GM13976 (cell line): ENCODE results near the gene CDC42EP5.

Source experiments
- DNase-seq: peaks from one replicate; pipeline ENCODE4 v3.0.0; 2012; ENCODE audit warnings: low spot score
- CTCF ChIP-seq: IDR thresholded peaks from 2 replicates; pipeline ENCODE4 v1.5.1; 2012; ENCODE audit warnings: borderline replicate concordance, mild to moderate bottlenecking; ENCODE audit not compliant: insufficient read depth; ENCODE audit errors: extremely low read depth, missing control alignments, control extremely low read depth
- in situ Hi-C: fragments of 300-500 bp; cut with MboI; formaldehyde crosslinking; loops from one replicate; pipeline ENCODE4 v1.12.0; 2022; ENCODE audit warnings: low sequenced_read_pairs, mixed read lengths, inconsistent platforms; ENCODE audit not compliant: unreplicated experiment

CDC42EP5 gene

GRCh38 chr19:54424660-54425381 is 48.3 kb downstream of the CDC42EP5 start:
- TF ChIP-seq CTCF = no peak
- DNase-seq = no peak
- in situ Hi-C loops = no loop called here

- TF ChIP-seq CTCF = no peak
- in situ Hi-C loops = no loop called here
- no peak for DNase-seq
These were observed 48.9 kb downstream of the CDC42EP5 start for GRCh38 chr19:54424201-54424600.

- DNase-seq = no peak
- TF ChIP-seq CTCF = no peak
- in situ Hi-C loops = no loop called here
These were observed 51.0 kb downstream of the CDC42EP5 start for GRCh38 chr19:54422136-54422535.

GRCh38 chr19:54421521-54421920 is 51.6 kb downstream of the CDC42EP5 start:
- DNase-seq = no peak
- no peak for TF ChIP-seq CTCF
- in situ Hi-C loops = no loop called here

- no peak for TF ChIP-seq CTCF
- in situ Hi-C loops = no loop called here
- DNase-seq = peak; percentile 31
These were observed 52.0 kb downstream of the CDC42EP5 start for GRCh38 chr19:54421169-54421516.

GRCh38 chr19:54420383-54421168 is 52.5 kb downstream of the CDC42EP5 start:
- peak; percentile 36 for DNase-seq
- no peak for TF ChIP-seq CTCF
- in situ Hi-C loops = no loop called here
